Colonic mucosa (tissue), 4 donors: Measurements from ENCODE around the gene PLA2G1B. TPM values are rescaled to one million over a fixed set of nuclear protein-coding genes. Genes with fewer than 3 reads are reported as not detected.

Source experiments
- DNase-seq: peaks from one replicate; pipeline ENCODE4 v3.0.0-alpha.2; 2020
- H3K27ac ChIP-seq: fragments of 200-600 bp; one replicate; pipeline ENCODE4 v1.8.0; 2021
- H3K27me3 ChIP-seq: fragments of 200-600 bp; one replicate; pipeline ENCODE4 v1.8.0; 2021
- H3K36me3 ChIP-seq: fragments of 200-600 bp; one replicate; pipeline ENCODE4 v1.8.0; 2021
- H3K4me1 ChIP-seq: fragments of 200-600 bp; one replicate; pipeline ENCODE4 v1.8.0; 2021; ENCODE audit warnings: mild to moderate bottlenecking
- H3K4me3 ChIP-seq: fragments of 200-600 bp; one replicate; pipeline ENCODE4 v1.8.0; 2021
- H3K9ac ChIP-seq, 2 donors: one replicate each; pipeline ENCODE4 v1.7.0; 2013; ENCODE audit warnings: control low read depth in 2 of 2, low read depth in 2 of 2, low read length in 2 of 2
- H3K9me3 ChIP-seq: fragments of 200-600 bp; one replicate; pipeline ENCODE4 v1.8.0; 2021
- intact Hi-C: fragments of 100-400 bp; cut with DNase I; formaldehyde crosslinking; loops from one replicate; pipeline ENCODE4 v1.14.1; 2022
- total RNA-seq, 2 donors: library from RNA; stranded (reverse); fragmentation: NEBNext Ultra II Directional in 1 of 2; extraction: Animal tissue kit (Norgen Biotek cat#: 25700) in 1 of 2; gene quantifications; one replicate each; pipeline ENCODE4 v1.2.1, GENCODE V29; 2021
- TF ChIP-seq, protein P1 (sequence below): fragments of 200-600 bp; IDR thresholded peaks from one replicate; pipeline ENCODE4 v1.8.0; 2022; ENCODE audit warnings: antibody characterized with exemption, mild to moderate bottlenecking
- donor health status: healthy.
- donor health status: DM: no; HTN: no; CAD: no.
- donor health status: DM: no; HTN: no; CAD: no.

PLA2G1B gene
- total RNA-seq, 2 donors from 2014 or later = 5.0 TPM; not detected in 1

DNA sequence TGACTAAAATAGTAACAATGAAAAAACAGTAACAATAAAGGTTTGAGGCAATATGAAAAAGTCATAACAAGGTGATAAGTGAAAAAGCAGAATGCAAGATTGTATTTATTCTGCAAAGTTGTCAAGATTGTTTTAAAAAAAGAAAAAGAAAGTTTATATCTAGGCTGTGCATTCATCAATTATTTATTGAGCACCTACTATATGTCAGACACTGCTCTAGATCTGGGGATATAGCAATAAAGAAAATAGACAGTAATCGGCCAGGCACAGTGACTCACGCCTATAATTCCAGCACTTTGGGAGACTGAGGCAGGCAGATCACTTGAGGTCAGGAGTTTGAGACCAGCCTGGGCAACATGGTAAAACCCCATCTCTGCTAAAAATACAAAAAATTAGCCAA lies 3.8 kb downstream of the PLA2G1B start:
- no peak overlapping the region for H3K4me3 ChIP-seq
- TF ChIP-seq, protein P1, sequence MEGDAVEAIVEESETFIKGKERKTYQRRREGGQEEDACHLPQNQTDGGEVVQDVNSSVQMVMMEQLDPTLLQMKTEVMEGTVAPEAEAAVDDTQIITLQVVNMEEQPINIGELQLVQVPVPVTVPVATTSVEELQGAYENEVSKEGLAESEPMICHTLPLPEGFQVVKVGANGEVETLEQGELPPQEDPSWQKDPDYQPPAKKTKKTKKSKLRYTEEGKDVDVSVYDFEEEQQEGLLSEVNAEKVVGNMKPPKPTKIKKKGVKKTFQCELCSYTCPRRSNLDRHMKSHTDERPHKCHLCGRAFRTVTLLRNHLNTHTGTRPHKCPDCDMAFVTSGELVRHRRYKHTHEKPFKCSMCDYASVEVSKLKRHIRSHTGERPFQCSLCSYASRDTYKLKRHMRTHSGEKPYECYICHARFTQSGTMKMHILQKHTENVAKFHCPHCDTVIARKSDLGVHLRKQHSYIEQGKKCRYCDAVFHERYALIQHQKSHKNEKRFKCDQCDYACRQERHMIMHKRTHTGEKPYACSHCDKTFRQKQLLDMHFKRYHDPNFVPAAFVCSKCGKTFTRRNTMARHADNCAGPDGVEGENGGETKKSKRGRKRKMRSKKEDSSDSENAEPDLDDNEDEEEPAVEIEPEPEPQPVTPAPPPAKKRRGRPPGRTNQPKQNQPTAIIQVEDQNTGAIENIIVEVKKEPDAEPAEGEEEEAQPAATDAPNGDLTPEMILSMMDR = no peak
- no peak overlapping the region for H3K9ac ChIP-seq
- no peak overlapping the region for H3K27ac ChIP-seq
- no peaks in the 10 kb centered on the region for H3K36me3 ChIP-seq
- no peaks in the 10 kb centered on the region for H3K9me3 ChIP-seq
- no peaks in the 10 kb centered on the region for H3K4me1 ChIP-seq
- intact Hi-C loops = no loop called here
- no peak for DNase-seq
- no peaks in the 10 kb centered on the region for H3K27me3 ChIP-seq

DNA sequence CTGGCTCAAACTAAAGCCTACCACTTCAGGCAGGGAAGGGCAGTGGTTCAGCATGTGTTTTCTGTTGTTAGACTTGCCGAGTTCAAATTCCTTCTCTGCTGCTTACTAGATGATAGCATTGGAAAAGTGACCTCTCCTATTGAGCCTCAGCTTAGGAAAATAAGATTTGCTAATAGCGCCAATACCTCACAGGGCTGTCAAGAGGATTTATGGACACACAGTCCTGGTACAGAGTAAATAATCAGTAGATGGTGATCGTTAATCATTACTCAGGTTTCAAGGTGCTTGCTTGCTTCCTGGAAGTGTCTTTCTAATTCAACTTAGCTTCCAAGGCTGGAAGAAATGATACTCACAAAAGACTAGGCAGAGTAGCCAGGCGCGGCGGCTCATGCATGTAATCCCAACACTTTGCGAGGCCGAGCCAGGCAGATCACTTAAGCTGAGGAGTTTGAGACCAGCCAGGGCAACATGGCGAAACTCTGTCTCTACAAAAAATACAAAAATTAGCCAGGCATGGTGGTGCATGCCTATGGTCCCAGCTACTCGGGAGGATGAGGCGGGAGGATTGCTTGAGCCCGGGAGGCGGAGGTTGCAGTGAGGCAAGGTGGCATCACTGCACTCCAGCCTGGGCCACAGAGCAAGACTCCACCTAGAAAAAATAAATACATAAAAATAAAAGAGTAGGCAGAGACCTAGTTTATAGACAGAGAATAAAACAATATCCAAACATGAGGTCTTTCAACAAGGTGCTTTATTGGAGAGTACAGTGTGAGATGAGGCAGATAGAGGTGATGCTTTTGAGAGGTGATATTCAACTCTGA lies 6.0 kb downstream of the PLA2G1B start:
- intact Hi-C loops = no loop called here
- Histone ChIP-seq H3K27ac (peak overlapping the region; percentile 78), H3K4me1 (no peaks in the 10 kb centered on the region), H3K9ac (peak overlapping the region in 1 of 2 donors; percentile 58), H3K36me3 (no peaks in the 10 kb centered on the region), H3K9me3 (no peaks in the 10 kb centered on the region), H3K27me3 (no peaks in the 10 kb centered on the region), H3K4me3 (no peak overlapping the region)
- TF ChIP-seq, protein P1 = no peak
- DNase-seq = peak; percentile 39

DNA sequence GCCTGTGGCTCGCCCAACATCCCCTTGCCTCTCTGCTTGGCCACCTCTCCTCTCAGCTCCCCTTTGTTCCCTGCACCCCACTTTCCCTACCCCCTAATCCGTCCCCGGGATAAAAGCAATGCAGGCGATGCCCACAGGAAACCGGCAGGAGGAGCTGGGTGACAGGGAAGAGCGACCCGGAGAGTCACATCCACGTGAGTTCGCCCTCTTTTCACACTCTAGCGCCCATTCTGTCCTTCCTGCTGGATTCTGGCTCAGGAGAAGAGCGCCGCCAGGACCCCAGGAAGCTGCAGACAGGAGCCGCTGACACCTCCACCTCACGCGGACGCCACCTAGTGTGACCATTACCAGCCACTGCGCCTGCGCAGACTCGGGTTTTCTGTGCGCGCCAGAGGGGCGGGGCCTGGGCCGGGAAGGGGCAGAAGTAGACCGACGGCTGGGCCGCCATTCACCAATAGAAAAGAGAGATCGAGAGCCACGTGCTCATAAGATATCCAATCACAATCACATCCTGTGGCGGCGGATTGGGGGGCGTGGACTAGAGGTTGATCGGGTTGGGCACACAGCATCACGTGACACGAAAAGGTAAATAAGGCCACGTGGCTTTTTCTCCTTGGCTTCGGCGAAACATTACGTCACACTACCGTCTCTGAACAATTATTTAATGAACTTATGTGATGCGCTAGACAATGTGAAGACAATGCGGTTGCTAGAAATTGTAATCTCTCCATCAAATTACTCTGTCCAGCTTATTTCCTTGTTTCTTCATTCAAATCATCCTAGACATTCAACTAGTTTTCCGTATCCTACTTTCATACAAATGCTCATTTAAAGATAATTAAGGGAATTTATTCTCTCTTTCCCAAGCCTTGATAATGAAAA lies 10.1 kb downstream of the PLA2G1B start:
- Histone ChIP-seq H3K9me3 (no peaks in the 10 kb centered on the region), H3K27ac (peak overlapping the region; percentile 69), H3K4me3 (peak overlapping the region; percentile 42), H3K4me1 (no peaks in the 10 kb centered on the region), H3K27me3 (no peaks in the 10 kb centered on the region), H3K36me3 (no peaks in the 10 kb centered on the region), H3K9ac (peak overlapping the region; percentile 75 to 87)
- TF ChIP-seq, protein P1 = peak; percentile 40
- intact Hi-C loops = no loop called here
- peak; percentile 100 for DNase-seq

DNA sequence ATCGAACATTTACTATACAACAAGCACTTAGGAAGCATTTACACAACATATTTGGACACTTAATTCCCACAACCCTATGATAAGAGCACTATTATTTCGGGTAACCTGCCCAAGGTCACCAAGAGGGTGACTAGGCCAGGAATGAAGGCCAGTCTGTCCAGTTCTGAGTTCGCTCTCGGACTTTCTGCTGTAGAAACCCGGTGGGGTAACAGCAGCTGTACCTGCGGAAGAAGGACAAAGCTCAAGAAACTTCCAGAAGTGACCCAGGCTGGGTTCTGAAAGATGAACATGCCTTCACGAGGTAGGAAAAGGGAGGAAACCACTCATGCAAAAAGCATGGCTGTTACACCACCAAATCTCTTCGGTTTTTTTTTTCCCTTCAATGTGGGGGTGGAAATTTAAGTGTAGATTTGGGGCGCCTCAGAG lies 10.8 kb downstream of the PLA2G1B start:
- intact Hi-C loops = no loop called here
- H3K4me1 ChIP-seq = no peaks in the 10 kb centered on the region
- no peak for DNase-seq

DNA sequence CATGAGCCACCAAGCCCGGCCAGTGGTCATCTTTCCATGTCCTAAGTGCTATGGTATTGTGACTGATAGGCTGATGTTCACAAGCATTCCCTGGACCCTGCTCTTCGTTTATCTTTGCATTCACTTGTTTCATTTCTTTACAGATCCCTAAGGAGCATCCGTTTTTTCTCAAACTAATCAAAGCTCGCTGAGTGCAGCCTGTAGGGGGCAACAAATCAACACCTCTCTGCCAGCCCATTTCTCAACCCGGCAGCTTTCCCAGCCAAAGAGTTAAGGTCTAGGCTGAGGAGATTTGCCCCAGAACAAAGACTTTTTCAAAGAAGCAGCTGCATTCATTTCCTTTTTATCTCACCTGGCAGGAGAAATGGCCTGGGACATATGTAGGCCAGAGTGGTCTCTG lies 13.4 kb downstream of the PLA2G1B start:
- H3K27me3 ChIP-seq = no peaks in the 10 kb centered on the region
- no peaks in the 10 kb centered on the region for H3K36me3 ChIP-seq
- H3K27ac ChIP-seq = no peak overlapping the region
- no peaks in the 10 kb centered on the region for H3K9me3 ChIP-seq
- H3K4me3 ChIP-seq = no peak overlapping the region
- TF ChIP-seq, protein P1 = no peak
- DNase-seq = no peak
- intact Hi-C loops = no loop called here
- no peaks in the 10 kb centered on the region for H3K4me1 ChIP-seq
- H3K9ac ChIP-seq = no peak overlapping the region

More for the DNA sequence above, 10.8 kb downstream of the PLA2G1B start:
- TF ChIP-seq, protein P1 = no peak
- Histone ChIP-seq H3K9ac (peak overlapping the region; percentile 75 to 87), H3K36me3 (no peaks in the 10 kb centered on the region), H3K4me3 (peak overlapping the region; percentile 42), H3K27me3 (no peaks in the 10 kb centered on the region), H3K9me3 (no peaks in the 10 kb centered on the region), H3K27ac (peak overlapping the region; percentile 69)
